HG02588 (cell line): Measurements from ENCODE around the gene ZNF729.
"Not testable (repeated sequence)": the region's sequence is repeated elsewhere in the genome, so short reads cannot be mapped to it uniquely, and the experiment has no call there.

Source experiments
- ATAC-seq: cut with Tn5 transposase; IDR thresholded peaks from one replicate; pipeline ENCODE4 v1.9.1; 2021; ENCODE audit warnings: mild to moderate bottlenecking, moderate library complexity; ENCODE audit not compliant: unreplicated experiment

Gene ZNF729

DNA sequence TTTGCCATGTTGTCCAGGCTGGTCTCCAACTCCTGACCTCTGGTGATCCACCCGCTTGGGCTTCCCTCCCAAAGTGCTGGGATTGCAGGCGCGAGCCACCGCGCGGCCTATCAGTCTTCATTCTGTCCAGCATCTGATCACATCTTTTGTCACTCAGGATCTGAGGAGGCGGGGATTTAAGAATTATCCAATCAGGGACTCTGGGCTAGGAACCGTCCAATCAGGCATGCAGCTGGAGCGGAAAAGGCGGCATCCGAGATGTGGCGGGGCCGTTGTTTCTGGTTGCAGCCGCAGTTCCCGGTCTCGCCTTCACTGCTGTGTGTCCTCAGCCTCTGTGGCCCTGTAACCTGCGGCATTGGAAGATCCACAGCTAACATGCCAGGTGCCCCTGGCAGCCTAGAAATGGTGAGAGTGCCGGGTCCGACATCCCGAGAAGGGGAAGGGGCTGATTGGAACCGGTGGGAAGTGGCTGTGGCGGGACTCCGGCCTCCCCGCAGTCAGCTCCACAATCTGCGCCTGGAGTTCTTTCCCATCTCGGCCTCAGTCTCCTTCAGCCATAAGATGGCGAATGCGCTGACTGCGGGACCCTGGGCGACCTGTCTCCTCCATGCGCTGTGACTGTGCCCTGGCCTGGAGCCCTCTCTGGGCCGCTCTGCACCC, at the start of gene ZNF729:
Gene ZNF729, plus strand, starts transcription at position 291 of the 660 bp plus-strand sequence. Its CDS starts 85 bp downstream, at position 376.
- ATAC-seq = no peak

DNA sequence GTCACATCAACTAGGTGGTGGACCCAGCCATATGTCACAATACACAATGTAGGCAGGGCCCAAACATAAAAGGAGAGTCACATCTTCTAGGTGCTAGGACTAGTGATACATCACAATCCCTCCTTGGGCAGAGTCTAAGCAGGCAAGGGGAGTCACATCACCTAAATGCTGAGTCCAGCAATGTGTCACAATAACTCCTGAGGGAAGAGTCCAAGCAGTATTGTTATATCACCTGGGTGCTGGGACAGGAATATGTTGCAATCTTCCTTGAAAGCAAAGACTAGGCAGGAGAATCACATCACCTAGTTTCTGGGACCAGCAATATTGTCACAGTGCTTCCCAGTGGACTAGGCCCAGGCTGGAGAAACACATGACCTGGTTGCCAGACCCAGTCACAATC, 29.4 kb upstream of the ZNF729 start:
- ATAC-seq = no peak

DNA sequence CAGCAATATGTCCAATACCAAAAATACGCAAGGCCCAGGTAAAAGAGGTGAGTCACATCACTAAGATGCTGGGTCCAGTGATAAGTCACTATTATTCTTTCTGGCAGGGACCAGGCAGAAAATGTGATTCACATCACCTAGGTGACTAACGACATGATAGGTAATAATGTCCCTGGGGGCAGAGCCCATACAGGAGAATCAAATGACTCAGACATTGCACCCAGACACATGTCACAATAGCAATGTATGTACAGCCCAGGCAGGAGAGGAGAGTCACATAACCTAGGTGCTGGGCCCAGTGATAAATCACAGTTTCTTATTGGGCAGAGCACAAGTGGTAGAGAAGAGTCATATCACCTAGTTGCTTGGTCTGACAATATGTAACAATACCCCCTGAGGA, 28.9 kb upstream of the ZNF729 start:
- ATAC-seq = no peak

DNA sequence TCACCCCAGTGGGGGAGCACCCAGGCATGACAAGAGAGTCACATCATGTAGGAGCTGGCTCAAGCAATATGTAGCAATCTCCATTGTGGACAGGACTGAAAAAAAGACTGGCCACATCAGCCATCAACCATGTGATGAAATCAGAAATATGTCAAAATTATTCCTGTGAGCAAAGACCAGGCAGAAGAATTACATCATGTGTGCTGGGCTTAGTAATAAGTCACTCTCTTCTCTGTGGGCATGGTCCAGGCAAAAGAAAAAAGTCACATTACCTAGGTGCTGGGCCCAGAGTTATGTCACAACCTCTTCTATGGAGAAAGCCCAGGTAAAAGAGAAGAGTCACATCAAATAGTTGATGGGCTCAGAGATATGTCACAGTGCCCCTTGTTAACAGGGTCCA, 28.3 kb upstream of the ZNF729 start:
- ATAC-seq = no peak

DNA sequence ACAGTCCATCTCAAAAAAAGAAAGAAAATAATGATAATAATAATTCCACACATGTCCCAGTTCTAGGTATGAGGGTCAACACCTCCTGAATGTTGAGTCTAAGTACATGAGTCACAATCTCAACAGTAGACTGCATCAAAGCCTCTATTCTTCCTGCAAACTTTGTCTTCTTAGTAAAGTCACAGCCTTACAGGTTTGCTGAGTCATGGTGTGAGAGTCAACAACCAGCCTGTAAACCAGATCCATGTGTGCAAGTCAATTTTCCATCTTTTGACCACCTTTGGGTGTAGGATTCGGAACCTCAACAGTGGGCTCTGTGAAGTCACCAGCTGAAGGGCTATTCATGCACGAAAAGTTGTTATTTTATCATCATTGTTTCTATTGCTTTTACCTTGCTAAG, 25.7 kb upstream of the ZNF729 start:
- no peak for ATAC-seq

DNA sequence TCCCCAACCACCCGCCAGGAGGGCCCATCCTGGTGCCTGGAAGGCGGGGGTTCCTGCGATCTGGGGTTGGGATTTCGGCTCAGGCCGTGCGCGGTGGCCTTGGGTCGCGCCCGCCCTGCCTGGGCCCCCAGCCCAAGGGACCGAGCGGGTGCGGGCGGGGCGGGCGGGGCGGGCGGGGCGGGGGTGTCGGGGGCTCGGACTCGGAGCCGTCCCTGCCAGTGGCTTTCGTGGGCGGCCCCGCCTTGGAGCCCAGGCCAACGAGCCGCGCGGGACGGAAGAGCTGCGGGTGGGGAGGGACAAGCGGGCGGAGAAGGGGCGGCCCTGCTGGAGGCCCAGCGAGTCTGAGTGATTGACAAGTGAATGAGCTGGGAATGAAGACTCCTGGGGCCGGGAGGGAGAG, 24.6 kb upstream of the ZNF729 start:
- ATAC-seq = no peak

DNA sequence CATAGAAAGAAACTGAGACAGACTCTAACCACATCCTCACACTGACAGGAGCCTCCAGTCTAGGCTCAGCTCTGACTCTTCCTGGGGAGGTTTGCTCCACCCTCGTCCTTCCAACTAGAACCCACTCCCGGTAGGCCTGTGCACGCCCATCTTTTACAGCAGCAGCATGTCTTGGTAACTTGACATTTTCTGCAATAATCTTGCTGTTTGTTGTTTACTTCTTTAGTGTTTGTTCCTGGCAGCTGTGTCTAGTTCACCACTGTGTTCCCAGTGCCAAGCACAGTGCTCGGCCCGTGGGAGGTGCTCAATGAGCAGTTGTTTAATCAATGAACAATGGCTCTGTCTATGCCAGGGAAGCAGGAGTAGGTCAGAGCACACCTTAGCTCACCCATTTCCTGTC, 23.1 kb upstream of the ZNF729 start:
- ATAC-seq = no peak

DNA sequence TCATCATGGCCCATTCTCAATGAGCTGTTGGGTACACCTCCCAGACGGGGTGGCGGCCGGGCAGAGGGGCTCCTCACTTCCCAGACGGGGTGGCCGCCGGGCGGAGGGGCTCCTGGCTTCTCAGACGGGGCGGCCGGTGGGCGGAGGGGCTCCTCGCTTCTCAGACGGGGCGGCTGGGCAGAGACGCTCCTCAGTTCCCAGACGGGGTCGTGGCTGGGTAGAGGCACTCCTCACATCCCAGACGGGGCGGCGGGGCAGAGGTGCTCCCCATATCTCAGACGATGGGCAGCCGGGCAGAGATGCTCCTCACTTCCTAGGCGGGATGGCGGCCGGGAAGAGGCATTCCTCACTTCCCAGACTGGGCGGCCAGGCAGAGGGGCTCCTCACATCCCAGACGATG, 35.3 kb downstream of the ZNF729 start:
- not testable (repeated sequence) for ATAC-seq

DNA sequence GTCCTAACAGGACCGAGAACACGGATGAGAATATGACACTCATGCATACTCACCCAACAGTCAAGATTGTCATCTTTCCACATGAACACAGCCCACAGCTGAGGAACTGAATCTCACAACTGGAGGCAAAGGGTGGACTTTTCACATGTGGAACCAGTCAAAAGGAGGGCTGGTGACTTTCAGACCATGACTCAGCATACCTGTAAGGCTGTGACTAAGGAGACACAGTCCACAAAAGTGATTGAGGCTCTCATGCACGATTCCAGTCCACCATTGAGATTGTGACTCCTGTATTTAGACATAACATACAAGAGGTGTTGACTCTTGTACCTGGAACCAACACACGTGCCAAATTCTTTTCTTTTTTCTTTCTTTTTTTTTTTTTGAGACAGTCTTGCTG, 40.0 kb downstream of the ZNF729 start:
- no peak for ATAC-seq

DNA sequence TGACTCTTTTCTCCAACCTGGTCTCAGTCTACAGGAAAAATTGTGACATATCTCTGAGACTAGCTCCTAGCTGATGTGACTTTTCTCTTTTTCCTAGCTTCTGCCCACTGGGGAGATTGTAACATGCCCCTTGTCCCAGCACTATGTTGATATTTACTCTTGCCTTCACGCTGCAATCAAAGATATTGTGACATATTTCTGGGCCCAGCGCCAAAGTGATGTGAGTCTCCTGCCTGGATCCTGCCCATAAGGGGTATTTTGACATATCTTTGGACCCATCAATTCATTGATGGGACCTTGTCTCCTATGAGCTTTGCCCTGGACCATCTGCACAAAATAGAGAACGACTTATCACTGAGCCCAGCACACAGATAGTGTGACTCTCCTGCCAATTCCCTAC, 41.1 kb downstream of the ZNF729 start:
- ATAC-seq = no peak

DNA sequence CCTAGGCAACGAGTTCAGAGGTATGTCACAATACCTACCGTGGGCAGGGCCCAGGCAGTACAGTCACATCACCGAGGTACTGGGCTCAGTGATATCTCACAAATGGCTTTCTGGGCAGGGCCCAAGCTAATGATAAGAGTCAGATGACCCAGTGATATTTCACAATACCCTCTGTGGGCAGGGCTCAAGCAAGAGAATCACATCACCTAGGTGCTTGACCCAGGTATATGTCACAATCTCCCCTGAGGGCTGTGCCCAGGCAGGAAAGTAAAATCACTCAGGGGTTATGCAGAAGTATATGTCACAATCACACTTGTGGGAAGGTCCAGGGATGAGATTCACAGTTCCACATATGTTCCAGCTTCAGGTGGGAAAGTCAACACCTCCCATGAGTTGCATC, 45.3 kb downstream of the ZNF729 start:
- no peak for ATAC-seq

DNA sequence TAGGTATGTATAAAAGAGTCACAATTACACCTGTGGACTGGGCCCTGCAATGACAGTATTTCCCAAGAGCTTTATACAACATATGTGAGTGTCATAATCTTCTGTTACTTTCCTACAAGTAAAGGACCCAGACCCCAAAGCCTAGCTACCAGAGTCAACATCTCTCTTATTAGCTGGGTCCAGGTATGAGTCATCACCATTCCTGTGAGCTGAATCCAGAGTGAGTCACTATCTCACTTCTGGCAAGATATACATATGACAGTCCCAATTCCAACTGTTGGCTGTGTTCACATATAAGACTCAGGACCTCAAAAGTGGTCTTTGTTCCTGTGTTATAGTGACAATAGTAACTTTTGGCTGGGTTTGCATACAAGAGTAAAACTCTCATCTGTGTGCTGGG, 46.7 kb downstream of the ZNF729 start:
- no peak for ATAC-seq

DNA sequence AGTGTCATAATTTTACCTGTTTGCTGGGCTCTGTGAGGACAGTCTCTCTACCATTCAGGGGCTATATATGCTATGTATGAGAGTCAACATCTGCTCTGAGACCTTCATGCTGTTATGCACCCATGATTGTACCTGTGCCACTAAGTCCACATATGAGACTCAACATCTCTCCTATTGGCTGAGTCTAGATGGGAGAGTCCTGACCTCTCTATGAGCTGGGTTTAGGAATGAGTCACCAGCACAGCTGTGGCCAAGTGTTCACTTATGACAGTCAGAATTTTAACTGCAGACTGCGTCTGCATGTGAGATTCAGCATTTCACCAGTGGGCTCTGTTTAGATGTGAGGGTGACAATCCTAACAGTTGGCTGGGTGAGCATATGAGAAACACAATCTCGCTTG, 49.5 kb downstream of the ZNF729 start:
- no peak for ATAC-seq

DNA sequence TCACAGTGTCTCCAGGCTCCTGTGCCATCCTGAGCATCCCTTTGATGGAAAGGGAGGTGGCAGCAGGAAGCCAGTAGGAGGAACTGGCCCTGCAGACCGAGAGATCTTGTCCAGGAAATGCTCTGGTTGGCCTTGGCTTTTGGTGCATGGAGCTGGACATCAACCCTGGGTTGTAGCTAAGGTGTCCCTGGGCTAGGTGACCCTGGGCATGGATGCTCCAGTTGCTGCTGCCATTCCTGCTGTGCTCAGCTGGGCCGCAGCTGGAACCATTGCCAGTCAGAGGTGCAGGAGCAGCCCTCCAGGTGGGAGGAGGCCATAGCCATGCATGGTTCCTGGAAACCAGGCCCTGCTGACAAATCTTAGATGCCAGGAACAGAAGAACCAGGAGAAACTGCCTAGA, 68.4 kb downstream of the ZNF729 start:
- ATAC-seq = no peak
